ENCODE results near the gene NPIPB6.
A peak's percentile ranks its signal among the peaks of the same experiment; 100 is the strongest.

The NPIPB6 gene

DNA sequence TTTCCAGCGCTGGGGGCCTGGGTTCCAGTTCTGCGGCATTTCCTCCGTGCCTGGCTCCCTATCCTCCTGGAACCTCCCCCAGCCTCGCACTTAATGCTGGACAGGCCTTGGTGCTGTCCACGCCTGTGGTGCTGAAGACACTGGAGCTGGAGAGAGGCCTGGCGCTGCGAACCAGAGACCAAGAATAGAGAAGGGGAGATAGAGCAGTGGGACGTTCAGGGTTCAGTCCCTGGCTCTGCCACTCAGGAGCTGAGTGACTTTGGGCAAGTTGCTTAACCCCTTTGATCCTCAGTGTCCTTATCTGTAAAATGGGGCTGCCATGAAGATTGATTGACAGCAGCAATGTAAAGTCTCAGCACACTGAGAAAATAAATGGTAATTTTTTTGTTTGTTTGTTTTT, 59.1 kb downstream of the NPIPB6 start:
- TF ChIP-seq, protein P1, sequence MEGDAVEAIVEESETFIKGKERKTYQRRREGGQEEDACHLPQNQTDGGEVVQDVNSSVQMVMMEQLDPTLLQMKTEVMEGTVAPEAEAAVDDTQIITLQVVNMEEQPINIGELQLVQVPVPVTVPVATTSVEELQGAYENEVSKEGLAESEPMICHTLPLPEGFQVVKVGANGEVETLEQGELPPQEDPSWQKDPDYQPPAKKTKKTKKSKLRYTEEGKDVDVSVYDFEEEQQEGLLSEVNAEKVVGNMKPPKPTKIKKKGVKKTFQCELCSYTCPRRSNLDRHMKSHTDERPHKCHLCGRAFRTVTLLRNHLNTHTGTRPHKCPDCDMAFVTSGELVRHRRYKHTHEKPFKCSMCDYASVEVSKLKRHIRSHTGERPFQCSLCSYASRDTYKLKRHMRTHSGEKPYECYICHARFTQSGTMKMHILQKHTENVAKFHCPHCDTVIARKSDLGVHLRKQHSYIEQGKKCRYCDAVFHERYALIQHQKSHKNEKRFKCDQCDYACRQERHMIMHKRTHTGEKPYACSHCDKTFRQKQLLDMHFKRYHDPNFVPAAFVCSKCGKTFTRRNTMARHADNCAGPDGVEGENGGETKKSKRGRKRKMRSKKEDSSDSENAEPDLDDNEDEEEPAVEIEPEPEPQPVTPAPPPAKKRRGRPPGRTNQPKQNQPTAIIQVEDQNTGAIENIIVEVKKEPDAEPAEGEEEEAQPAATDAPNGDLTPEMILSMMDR (IDR thresholded peaks at IDR 0.05; ENCODE audit: low read depth, low read length), result no peak
- H3K4me3 ChIP-seq (replicated peaks in 1 of 2; ENCODE audit: low read depth in 2 of 2, low read length in 2 of 2), result no peak overlapping the region
- peak; percentile 48 to 54 for DNase-seq (ENCODE audit: low read depth in 2 of 2)

DNA sequence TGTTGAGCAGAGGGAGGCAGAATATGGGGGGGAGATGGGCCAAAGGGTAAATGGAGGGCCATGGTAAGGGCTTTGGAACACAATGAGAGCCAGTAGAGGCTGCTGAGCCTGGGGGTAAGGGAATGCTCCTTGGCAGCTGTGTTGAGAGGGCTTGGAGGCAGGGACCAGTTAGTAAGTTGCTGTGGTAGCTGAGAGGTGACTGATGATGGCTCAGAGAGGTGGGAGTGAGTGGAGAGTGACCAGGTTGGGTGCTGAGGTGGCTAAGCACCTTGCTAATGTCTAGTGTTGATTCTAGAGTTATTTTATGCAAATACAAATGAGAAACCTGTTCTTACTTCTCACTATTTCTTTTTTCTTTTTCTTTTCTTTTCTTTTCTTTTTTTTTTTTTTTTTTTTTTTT, 60.2 kb downstream of the NPIPB6 start:
- no peak for DNase-seq (ENCODE audit: low read depth in 2 of 2)
- TF ChIP-seq, protein P1 (IDR thresholded peaks at IDR 0.05; ENCODE audit: low read depth, low read length), result no peak
- H3K4me3 ChIP-seq (replicated peaks in 1 of 2; ENCODE audit: low read depth in 2 of 2, low read length in 2 of 2), result no peak overlapping the region

DNA sequence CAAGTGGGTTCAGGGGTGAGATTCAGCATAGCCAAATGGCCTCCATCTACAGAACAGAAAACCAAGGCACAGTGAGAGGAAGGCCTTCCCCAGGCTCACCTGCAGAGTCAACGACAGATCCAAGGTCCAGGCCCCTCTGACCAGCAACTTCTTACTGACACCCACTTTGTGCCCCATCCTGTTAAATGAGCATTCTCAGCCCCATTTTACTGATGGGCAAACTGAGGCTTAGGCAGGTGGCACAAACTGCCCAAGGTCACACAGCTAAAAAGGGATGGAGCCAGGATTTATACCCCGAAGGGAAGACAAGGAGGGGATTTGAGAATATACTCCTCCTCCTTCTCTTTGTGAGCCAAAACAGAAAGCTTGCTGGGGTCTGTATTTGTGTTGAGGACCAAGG, 61.7 kb downstream of the NPIPB6 start:
- TF ChIP-seq, protein P1 (IDR thresholded peaks at IDR 0.05; ENCODE audit: low read depth, low read length), result no peak
- H3K4me3 ChIP-seq (replicated peaks in 1 of 2; ENCODE audit: low read depth in 2 of 2, low read length in 2 of 2), result no peak overlapping the region
- no peak for DNase-seq (ENCODE audit: low read depth in 2 of 2)

DNA sequence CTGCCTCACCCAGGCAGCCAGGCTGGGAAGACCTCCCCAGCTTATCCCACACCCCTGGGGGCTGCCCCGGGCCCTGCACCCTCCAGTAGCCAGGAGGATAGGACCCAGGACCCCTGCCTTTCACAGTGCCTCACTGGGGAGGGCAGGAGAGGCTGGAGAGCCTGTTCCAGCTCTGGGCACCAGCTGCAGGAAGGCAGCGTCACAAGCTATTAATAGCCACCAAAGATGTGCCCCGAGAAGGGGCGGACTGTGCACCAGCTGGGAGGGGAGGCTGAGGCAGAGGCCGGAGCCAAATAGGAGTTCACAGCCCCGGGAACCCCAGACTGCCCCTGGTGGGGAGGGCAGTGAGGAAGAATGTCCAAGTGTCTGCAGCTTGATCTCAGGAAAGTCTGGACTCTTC, 62.2 kb downstream of the NPIPB6 start:
- no peak for DNase-seq (ENCODE audit: low read depth in 2 of 2)
- TF ChIP-seq, protein P1 (IDR thresholded peaks at IDR 0.05; ENCODE audit: low read depth, low read length), result no peak
- no peak overlapping the region for H3K4me3 ChIP-seq (replicated peaks in 1 of 2; ENCODE audit: low read depth in 2 of 2, low read length in 2 of 2)

DNA sequence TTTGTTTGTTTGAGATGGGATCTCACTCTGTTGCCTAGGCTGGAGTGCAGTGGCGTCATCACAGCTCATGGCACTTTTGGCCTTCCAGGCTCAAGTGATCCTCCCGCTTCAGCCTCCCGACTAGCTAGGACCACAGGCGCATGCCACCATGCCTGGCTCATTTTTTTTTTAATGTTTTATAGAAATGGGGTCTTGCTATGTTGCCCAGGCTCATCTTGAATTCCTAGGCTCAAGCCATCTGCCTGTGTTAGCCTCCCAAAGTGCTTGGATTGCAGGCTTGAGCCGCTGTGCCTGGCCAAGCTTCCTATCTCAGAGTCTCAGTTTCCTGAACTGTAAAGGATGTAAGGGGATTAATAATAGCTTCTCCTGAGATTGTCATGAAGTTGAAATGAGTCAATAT, 63.0 kb downstream of the NPIPB6 start:
- TF ChIP-seq, protein P1 (IDR thresholded peaks at IDR 0.05; ENCODE audit: low read depth, low read length), result no peak
- DNase-seq (ENCODE audit: low read depth in 2 of 2), result no peak
- no peak overlapping the region for H3K4me3 ChIP-seq (replicated peaks in 1 of 2; ENCODE audit: low read depth in 2 of 2, low read length in 2 of 2)

DNA sequence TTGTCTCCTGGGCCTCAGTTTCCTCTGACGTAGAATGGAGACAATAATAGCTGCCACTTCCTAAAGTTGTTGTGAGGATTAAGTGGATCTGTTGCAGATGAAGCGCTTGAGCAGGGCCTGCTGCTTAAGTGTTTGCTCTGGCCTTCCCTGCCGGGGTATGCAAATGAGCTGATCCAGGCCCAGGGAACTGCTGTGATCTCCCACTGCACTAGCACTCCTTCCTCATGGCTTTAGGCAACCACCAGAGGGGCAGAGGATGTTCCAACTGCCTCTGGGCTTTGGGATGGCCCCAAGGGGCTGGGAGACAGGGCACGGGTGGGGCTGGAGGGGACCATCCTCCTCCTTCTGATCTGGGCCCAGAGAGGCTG, 64.8 kb downstream of the NPIPB6 start:
- H3K4me3 ChIP-seq (replicated peaks in 1 of 2; ENCODE audit: low read depth in 2 of 2, low read length in 2 of 2), result no peak overlapping the region
- no peak for DNase-seq (ENCODE audit: low read depth in 2 of 2)

More for the DNA sequence above, 64.8 kb downstream of the NPIPB6 start:
- TF ChIP-seq, protein P1 (IDR thresholded peaks at IDR 0.05; ENCODE audit: low read depth, low read length), result no peak
